ENCODE measurements around the gene ADD1.

The ADD1 gene

DNA sequence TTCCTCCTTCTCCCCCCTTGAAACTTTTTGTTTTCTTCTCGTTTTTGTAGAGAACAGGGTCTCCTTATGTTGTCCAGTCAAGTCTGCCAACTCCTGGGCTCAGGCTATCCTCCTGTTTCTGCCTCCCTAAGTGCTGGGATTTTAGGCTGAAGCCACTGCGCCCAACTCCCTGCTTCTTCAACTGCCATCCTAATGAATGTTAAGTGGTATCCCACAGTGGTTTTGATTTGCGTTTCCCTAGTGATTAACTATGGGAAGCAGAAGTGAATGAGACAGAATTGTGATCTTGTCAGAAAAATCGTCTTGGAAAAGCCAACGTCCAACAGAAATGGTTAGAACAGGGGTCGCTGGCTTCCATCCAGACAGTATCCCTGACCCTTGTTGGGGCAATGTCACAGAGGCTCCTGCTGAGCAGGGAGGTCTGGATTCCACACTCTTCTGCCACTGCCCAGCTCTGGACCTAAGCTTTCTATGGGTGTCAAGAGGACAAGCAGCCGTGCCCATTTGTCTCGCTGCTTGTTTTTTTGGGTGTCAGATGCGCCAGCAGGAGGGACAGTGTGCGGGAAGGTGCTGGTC, 869 bp upstream of the ADD1 start:
- peaks cover 8% of the 10 kb centered on the region for H3K4me1 ChIP-seq (ENCODE audit: control insufficient read depth, insufficient read depth, low read length)
- no peak overlapping the region for H3K27ac ChIP-seq (ENCODE audit: insufficient read depth, low read depth, low read length, poor library complexity, severe bottlenecking)
- 9% methylated on average over 10 of the region's 10 CpGs for WGBS, 2 experiments
- H3K9me3 ChIP-seq (ENCODE audit: control insufficient read depth, low read length) = no peaks in the 10 kb centered on the region
- peak overlapping the region; percentile 92 for H3K4me3 ChIP-seq (ENCODE audit: insufficient read depth, low read depth, low read length)
- H3K36me3 ChIP-seq (ENCODE audit: control insufficient read depth, insufficient read depth, low read length) = no peaks in the 10 kb centered on the region
- H3K27me3 ChIP-seq (ENCODE audit: control insufficient read depth, insufficient read depth, low read length, poor library complexity, severe bottlenecking) = no peaks in the 10 kb centered on the region

- no peaks in the 10 kb centered on the region for H3K27me3 ChIP-seq (ENCODE audit: control insufficient read depth, insufficient read depth, low read length, poor library complexity, severe bottlenecking)
- peaks cover 7% of the 10 kb centered on the region for H3K4me1 ChIP-seq (ENCODE audit: control insufficient read depth, insufficient read depth, low read length)
- H3K27ac ChIP-seq (ENCODE audit: insufficient read depth, low read depth, low read length, poor library complexity, severe bottlenecking) = no peak overlapping the region
- no peaks in the 10 kb centered on the region for H3K9me3 ChIP-seq (ENCODE audit: control insufficient read depth, low read length)
- no peaks in the 10 kb centered on the region for H3K36me3 ChIP-seq (ENCODE audit: control insufficient read depth, insufficient read depth, low read length)
- WGBS, 2 experiments = 0 to 1% methylated on average over 74 of the region's 74 CpGs
- H3K4me3 ChIP-seq (ENCODE audit: insufficient read depth, low read depth, low read length) = peak overlapping the region; percentile 92
Observed at GRCh38 chr4:2843941-2844584, 419 bp downstream of the ADD1 start.

GRCh38 chr4:2846172-2846571, 2.5 kb downstream of the ADD1 start:
- no peak overlapping the region for H3K4me3 ChIP-seq (ENCODE audit: insufficient read depth, low read depth, low read length)
- H3K27me3 ChIP-seq (ENCODE audit: control insufficient read depth, insufficient read depth, low read length, poor library complexity, severe bottlenecking) = no peaks in the 10 kb centered on the region
- H3K27ac ChIP-seq (ENCODE audit: insufficient read depth, low read depth, low read length, poor library complexity, severe bottlenecking) = no peak overlapping the region
- WGBS, 2 experiments = 90 to 91% methylated on average over 1 to 2 of the region's 2 CpGs
- H3K9me3 ChIP-seq (ENCODE audit: control insufficient read depth, low read length) = no peaks in the 10 kb centered on the region
- H3K36me3 ChIP-seq (ENCODE audit: control insufficient read depth, insufficient read depth, low read length) = no peaks in the 10 kb centered on the region
- H3K4me1 ChIP-seq (ENCODE audit: control insufficient read depth, insufficient read depth, low read length) = peaks cover 7% of the 10 kb centered on the region

DNA sequence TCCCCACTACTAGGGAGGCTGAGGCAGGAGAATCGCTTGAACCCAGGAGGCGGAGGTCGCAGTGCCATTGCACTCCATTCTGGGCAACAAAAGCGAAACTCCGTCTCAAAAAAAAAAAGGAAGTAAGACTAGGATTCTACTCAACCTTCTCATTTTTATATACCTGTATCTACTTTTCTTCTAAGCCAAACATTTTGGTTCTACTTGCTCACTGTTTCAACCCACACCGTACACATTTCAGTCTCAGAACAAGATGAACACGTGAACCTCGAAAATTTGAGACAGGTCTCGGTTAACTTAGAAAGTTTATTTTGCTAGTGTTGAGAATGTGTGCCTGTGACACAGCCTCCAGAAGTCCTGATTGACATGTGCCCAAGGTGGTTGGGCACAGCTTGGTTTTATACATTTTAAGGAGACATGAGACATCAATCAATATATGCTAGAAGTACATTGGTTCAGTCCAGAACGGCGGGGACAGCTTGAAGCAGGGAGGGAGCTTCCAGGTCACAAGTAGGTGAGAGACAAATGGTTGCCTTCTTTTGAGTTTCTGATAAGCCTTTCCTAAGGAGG, 3.7 kb downstream of the ADD1 start:
- H3K27ac ChIP-seq (ENCODE audit: insufficient read depth, low read depth, low read length, poor library complexity, severe bottlenecking) = no peak overlapping the region
- H3K36me3 ChIP-seq (ENCODE audit: control insufficient read depth, insufficient read depth, low read length) = no peaks in the 10 kb centered on the region
- no peaks in the 10 kb centered on the region for H3K9me3 ChIP-seq (ENCODE audit: control insufficient read depth, low read length)
- H3K4me1 ChIP-seq (ENCODE audit: control insufficient read depth, insufficient read depth, low read length) = peaks cover 7% of the 10 kb centered on the region
- WGBS, 2 experiments = 94% methylated on average over 11 of the region's 11 CpGs
- H3K4me3 ChIP-seq (ENCODE audit: insufficient read depth, low read depth, low read length) = no peak overlapping the region
- no peaks in the 10 kb centered on the region for H3K27me3 ChIP-seq (ENCODE audit: control insufficient read depth, insufficient read depth, low read length, poor library complexity, severe bottlenecking)

- H3K27me3 ChIP-seq (ENCODE audit: control insufficient read depth, insufficient read depth, low read length, poor library complexity, severe bottlenecking) = no peaks in the 10 kb centered on the region
- no peaks in the 10 kb centered on the region for H3K9me3 ChIP-seq (ENCODE audit: control insufficient read depth, low read length)
- no peak overlapping the region for H3K27ac ChIP-seq (ENCODE audit: insufficient read depth, low read depth, low read length, poor library complexity, severe bottlenecking)
- peaks cover 7% of the 10 kb centered on the region for H3K4me1 ChIP-seq (ENCODE audit: control insufficient read depth, insufficient read depth, low read length)
- no peaks in the 10 kb centered on the region for H3K36me3 ChIP-seq (ENCODE audit: control insufficient read depth, insufficient read depth, low read length)
- no peak overlapping the region for H3K4me3 ChIP-seq (ENCODE audit: insufficient read depth, low read depth, low read length)
- WGBS, 2 experiments = 93 to 95% methylated on average over 2 of the region's 2 CpGs
Observed at GRCh38 chr4:2848449-2848848, 4.8 kb downstream of the ADD1 start.

DNA sequence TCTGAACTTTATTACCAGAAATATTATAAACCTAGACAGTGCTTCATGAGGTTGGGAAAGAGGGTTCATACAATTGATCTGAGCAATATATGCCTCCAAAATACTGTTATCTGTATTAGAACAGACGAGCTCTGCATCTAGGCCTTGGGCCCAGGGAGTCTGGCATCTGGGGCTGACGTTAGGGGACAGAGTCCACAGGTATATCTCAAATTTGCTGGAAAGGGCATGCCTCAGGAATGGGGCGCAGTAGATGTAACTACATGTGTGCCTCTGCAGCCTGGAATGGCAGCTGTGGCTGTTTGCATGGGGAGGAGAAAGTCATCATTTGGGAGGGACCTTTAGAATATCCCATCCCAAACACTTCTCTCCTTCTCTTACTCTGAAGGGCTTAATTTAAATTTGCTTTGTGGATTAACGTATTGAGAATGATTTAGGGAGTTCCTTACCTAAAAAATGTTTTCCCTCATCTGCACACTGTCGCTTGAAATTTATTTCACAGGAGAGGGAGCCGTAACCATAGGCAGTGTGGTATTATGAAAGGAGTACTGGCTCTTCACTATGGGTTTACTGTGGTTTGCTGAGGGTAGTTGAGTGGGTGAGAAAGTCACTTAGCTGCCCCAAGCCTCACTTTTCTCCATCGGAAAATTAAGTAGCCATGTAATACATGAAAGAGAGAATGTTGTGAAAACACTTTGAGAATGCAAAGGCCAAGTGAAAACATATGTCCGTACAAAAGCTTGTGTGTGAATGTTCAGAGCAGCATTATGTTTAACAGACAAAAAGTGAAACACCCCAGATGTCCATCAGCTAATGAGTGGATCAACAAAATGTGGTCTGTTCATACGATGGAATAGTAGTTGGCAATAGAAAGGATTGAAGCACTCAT, 5.9 kb downstream of the ADD1 start:
- H3K4me1 ChIP-seq (ENCODE audit: control insufficient read depth, insufficient read depth, low read length) = peaks cover 7% of the 10 kb centered on the region
- H3K27me3 ChIP-seq (ENCODE audit: control insufficient read depth, insufficient read depth, low read length, poor library complexity, severe bottlenecking) = no peaks in the 10 kb centered on the region
- no peak overlapping the region for H3K27ac ChIP-seq (ENCODE audit: insufficient read depth, low read depth, low read length, poor library complexity, severe bottlenecking)
- peaks cover 6% of the 10 kb centered on the region for H3K36me3 ChIP-seq (ENCODE audit: control insufficient read depth, insufficient read depth, low read length)
- WGBS, 2 experiments = 92 to 93% methylated on average over 9 of the region's 9 CpGs
- H3K4me3 ChIP-seq (ENCODE audit: insufficient read depth, low read depth, low read length) = no peak overlapping the region
- no peaks in the 10 kb centered on the region for H3K9me3 ChIP-seq (ENCODE audit: control insufficient read depth, low read length)

GRCh38 chr4:2850966-2851798, 7.5 kb downstream of the ADD1 start:
- Histone ChIP-seq H3K9me3 (ENCODE audit: control insufficient read depth, low read length) (no peaks in the 10 kb centered on the region), H3K4me3 (ENCODE audit: insufficient read depth, low read depth, low read length) (no peak overlapping the region), H3K27me3 (ENCODE audit: control insufficient read depth, insufficient read depth, low read length, poor library complexity, severe bottlenecking) (no peaks in the 10 kb centered on the region), H3K36me3 (ENCODE audit: control insufficient read depth, insufficient read depth, low read length) (peaks cover 6% of the 10 kb centered on the region), H3K27ac (ENCODE audit: insufficient read depth, low read depth, low read length, poor library complexity, severe bottlenecking) (no peak overlapping the region), H3K4me1 (ENCODE audit: control insufficient read depth, insufficient read depth, low read length) (no peaks in the 10 kb centered on the region)
- 90 to 98% methylated on average over 1 to 2 of the region's 2 CpGs for WGBS, 2 experiments

- 83 to 95% methylated on average over 7 of the region's 7 CpGs for WGBS, 2 experiments
- Histone ChIP-seq H3K36me3 (ENCODE audit: control insufficient read depth, insufficient read depth, low read length) (peaks cover 6% of the 10 kb centered on the region), H3K4me1 (ENCODE audit: control insufficient read depth, insufficient read depth, low read length) (no peaks in the 10 kb centered on the region), H3K27me3 (ENCODE audit: control insufficient read depth, insufficient read depth, low read length, poor library complexity, severe bottlenecking) (no peaks in the 10 kb centered on the region), H3K9me3 (ENCODE audit: control insufficient read depth, low read length) (no peaks in the 10 kb centered on the region), H3K4me3 (ENCODE audit: insufficient read depth, low read depth, low read length) (no peak overlapping the region), H3K27ac (ENCODE audit: insufficient read depth, low read depth, low read length, poor library complexity, severe bottlenecking) (no peak overlapping the region)
Observed at GRCh38 chr4:2852481-2852921, 8.9 kb downstream of the ADD1 start.

- Histone ChIP-seq H3K36me3 (ENCODE audit: control insufficient read depth, insufficient read depth, low read length) (peaks cover 6% of the 10 kb centered on the region), H3K27ac (ENCODE audit: insufficient read depth, low read depth, low read length, poor library complexity, severe bottlenecking) (no peak overlapping the region), H3K4me1 (ENCODE audit: control insufficient read depth, insufficient read depth, low read length) (peaks cover 4% of the 10 kb centered on the region), H3K9me3 (ENCODE audit: control insufficient read depth, low read length) (no peaks in the 10 kb centered on the region), H3K4me3 (ENCODE audit: insufficient read depth, low read depth, low read length) (no peak overlapping the region), H3K27me3 (ENCODE audit: control insufficient read depth, insufficient read depth, low read length, poor library complexity, severe bottlenecking) (no peaks in the 10 kb centered on the region)
- WGBS, 2 experiments = 93 to 94% methylated on average over 5 of the region's 5 CpGs
Observed at GRCh38 chr4:2855584-2855983, 11.9 kb downstream of the ADD1 start.
